Fibroblast of lung (primary cell): ENCODE data around the gene LPP.

Source experiments
- CTCF ChIP-seq, 2 donors: IDR thresholded peaks in 1 of 2; conservative IDR thresholded peaks in 1 of 2; 1 replicate in 1 of 2; 2 replicates in 1 of 2; pipeline ENCODE4 v1.5.1; 2011 to 2012; ENCODE audit warnings: low read length in 2 of 2, control low read depth in 1 of 2, inconsistent platforms in 1 of 2, low read depth in 1 of 2, mild to moderate bottlenecking in 1 of 2
- EZH2 ChIP-seq: IDR thresholded peaks from 2 replicates; pipeline ENCODE4 v1.5.1; 2012; ENCODE audit warnings: low read length, control low read depth, mild to moderate bottlenecking; ENCODE audit errors: missing control alignments

GRCh38 chr3:188583341-188584161 is 429.6 kb downstream of the LPP start:
- TF ChIP-seq CTCF (conservative IDR thresholded peaks at IDR 0.05 in 1 of 2, IDR thresholded peaks at IDR 0.05 in 1 of 2; ENCODE audit: low read depth in 1 of 2, low read length in 2 of 2) (no peak), EZH2 (no peak)
